Neutrophil (primary cell): ENCODE data around the gene MAP2.

Experiments used
- H3K27ac ChIP-seq: fragments of 200-600 bp; sonication (generic); 2 replicates; pipeline ENCODE4 v1.5.1; 2016; ENCODE audit warnings: mild to moderate bottlenecking, moderate library complexity
- H3K27me3 ChIP-seq: fragments of 200-600 bp; sonication (generic); 2 replicates; pipeline ENCODE4 v1.6.0; 2016; ENCODE audit warnings: mild to moderate bottlenecking
- H3K36me3 ChIP-seq: fragments of 200-600 bp; sonication (generic); 2 replicates; pipeline ENCODE4 v1.5.1; 2017
- H3K4me1 ChIP-seq, 2 experiments: fragments of 200-600 bp in 1 of 2; sonication (generic) in 1 of 2; 1 replicate in 1 of 2; 2 replicates in 1 of 2; pipeline versions ENCODE4 v1.5.1 to v1.6.1; 2013 to 2016; ENCODE audit warnings: low read depth in 1 of 2, low read length in 1 of 2, mild to moderate bottlenecking in 1 of 2, moderate library complexity in 1 of 2; ENCODE audit not compliant: control insufficient read depth in 1 of 2, insufficient read depth in 1 of 2
- H3K4me3 ChIP-seq, 2 experiments: fragments of 200-600 bp in 1 of 2; sonication (generic) in 1 of 2; 1 replicate in 1 of 2; 2 replicates in 1 of 2; pipeline ENCODE4 v1.5.1; 2013 to 2016; ENCODE audit warnings: low read depth in 1 of 2, low read length in 1 of 2, mild to moderate bottlenecking in 1 of 2, moderate library complexity in 1 of 2
- H3K9me3 ChIP-seq: fragments of 200-600 bp; sonication (generic); 2 replicates; pipeline ENCODE4 v1.5.1; 2016
- TF ChIP-seq, protein P1 (sequence below): fragments of 200-600 bp; sonication (generic); IDR thresholded peaks from 2 replicates; pipeline ENCODE4 v1.5.1; 2016; ENCODE audit warnings: antibody characterized with exemption

The MAP2 gene

DNA sequence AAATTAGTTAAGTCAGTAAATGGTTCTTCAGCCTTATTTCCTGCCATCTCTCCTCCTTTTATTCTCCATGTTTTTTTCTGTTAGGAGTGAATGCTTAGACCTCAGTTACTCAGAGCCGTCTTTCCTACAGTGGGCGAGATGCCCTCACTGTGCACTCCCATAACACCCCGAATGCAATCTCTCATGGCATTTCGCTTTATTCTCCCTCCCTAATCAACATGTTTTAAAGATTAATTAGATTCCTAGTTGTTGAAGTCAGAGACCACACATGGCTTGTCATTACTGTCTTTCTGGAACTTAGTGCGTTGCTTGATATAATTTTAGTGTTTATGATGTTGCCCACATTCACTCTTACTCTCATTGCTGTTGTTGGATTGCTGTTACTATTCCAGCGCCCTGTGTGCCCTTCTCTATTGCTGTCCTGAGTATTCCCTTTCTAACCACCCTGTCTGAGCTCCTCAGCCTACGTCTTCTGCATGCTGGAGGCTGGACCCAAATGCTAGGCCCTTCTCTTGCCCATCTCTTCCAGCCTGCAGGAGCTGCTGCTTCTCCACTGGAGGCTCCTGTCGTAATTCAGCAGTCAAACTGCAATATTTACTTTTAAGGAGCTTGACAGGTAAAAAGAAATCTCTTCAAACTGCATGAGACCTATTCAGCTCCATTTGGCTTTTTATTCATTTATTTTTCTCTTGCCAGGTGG is 99.3 kb downstream of the MAP2 start:
- no peak overlapping the region for H3K27ac ChIP-seq
- H3K36me3 ChIP-seq, result no peaks in the 10 kb centered on the region
- TF ChIP-seq, protein P1, sequence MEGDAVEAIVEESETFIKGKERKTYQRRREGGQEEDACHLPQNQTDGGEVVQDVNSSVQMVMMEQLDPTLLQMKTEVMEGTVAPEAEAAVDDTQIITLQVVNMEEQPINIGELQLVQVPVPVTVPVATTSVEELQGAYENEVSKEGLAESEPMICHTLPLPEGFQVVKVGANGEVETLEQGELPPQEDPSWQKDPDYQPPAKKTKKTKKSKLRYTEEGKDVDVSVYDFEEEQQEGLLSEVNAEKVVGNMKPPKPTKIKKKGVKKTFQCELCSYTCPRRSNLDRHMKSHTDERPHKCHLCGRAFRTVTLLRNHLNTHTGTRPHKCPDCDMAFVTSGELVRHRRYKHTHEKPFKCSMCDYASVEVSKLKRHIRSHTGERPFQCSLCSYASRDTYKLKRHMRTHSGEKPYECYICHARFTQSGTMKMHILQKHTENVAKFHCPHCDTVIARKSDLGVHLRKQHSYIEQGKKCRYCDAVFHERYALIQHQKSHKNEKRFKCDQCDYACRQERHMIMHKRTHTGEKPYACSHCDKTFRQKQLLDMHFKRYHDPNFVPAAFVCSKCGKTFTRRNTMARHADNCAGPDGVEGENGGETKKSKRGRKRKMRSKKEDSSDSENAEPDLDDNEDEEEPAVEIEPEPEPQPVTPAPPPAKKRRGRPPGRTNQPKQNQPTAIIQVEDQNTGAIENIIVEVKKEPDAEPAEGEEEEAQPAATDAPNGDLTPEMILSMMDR, result no peak
- no peaks in the 10 kb centered on the region for H3K9me3 ChIP-seq
- no peak overlapping the region for H3K4me3 ChIP-seq
- H3K4me1 ChIP-seq, result no peaks in the 10 kb centered on the region
- H3K27me3 ChIP-seq, result no peaks in the 10 kb centered on the region

DNA sequence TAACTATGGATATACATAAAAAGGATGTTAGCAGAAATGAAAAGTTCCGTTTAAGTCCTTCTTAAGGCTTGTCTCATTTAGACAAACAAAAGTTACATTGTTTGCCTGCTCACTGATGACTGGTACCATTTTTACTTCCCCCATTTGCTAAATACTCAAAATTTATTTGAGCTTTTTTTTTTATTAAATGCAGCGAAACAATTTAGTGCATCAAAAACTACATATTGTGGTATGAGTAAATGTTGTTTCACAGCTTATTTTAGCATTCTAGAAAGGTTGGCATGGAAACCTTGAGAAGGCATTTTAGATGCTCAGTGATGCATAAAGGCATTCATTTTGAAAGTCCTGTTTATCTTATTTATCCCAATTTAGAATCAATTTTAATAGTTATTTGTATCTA is 100.0 kb downstream of the MAP2 start:
- Histone ChIP-seq H3K4me1 (no peaks in the 10 kb centered on the region), H3K9me3 (no peaks in the 10 kb centered on the region), H3K36me3 (no peaks in the 10 kb centered on the region), H3K4me3 (no peak overlapping the region), H3K27me3 (no peaks in the 10 kb centered on the region), H3K27ac (no peak overlapping the region)
- TF ChIP-seq, protein P1, result no peak

DNA sequence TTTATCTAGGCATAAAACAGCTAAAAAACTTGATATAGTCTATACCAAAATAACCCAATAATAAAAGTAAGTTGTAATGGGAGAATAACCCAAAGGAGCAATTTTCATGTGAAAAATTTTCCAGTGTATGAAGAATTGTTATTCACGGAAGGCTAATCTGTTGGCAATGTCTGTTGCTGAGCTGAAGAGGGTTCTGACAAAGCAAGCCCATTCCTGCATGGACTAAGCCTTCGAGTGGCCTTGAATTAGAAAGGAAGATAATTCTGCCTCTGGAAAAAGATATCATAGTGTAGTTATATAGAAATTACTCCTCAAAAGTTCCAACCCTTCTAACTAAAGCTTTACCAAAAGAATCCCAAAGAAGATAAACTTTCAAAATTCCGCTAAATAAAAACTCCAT is 101.5 kb downstream of the MAP2 start:
- H3K4me3 ChIP-seq, result no peak overlapping the region
- TF ChIP-seq, protein P1, result no peak

DNA sequence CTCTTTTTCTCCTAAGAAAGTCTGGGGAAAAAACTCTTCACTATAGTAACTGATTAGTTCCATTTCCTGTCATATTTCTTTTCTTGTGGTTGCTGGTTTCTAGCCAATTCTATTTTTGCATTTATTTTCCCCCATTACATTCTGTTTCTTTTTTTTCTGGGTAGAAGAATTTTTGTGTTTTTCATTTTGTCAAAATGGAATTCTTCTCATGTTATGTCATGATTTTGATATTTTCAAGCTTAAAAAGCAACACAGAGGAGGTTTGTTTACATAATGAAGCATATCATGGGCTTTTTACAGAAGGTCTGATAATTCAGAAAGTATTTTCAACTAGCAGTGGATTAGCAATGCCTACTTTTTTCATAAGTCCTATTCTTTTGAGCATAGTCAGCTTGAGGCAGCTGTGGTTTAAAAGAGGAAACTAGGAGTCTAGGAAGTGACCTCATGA is 102.0 kb downstream of the MAP2 start:
- H3K27ac ChIP-seq, result no peak overlapping the region
- H3K9me3 ChIP-seq, result no peaks in the 10 kb centered on the region
- TF ChIP-seq, protein P1, result no peak
- no peaks in the 10 kb centered on the region for H3K4me1 ChIP-seq
- H3K27me3 ChIP-seq, result no peaks in the 10 kb centered on the region
- H3K36me3 ChIP-seq, result no peaks in the 10 kb centered on the region
- no peak overlapping the region for H3K4me3 ChIP-seq

More for the DNA sequence above, 101.5 kb downstream of the MAP2 start:
- Histone ChIP-seq H3K27ac (no peak overlapping the region), H3K36me3 (no peaks in the 10 kb centered on the region), H3K27me3 (no peaks in the 10 kb centered on the region), H3K4me1 (no peaks in the 10 kb centered on the region), H3K9me3 (no peaks in the 10 kb centered on the region)

DNA sequence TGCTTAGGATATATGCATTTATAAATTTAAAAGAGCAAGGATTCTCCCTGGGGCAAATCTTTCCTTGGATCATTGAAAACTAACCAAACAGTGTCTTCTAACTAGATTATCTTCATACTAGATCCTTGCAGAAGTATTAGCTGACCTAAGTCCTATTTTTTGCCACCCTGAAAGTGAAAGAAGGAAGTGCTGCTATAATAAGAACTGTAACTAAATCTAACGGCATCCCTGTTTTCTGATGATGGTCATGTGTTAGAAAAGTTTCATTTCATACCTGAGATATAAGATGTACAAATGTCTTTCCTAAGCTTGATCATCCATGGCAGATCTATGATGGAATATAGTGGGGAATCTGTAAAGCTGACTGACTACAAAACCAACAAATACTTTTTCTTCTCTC is 102.7 kb downstream of the MAP2 start:
- TF ChIP-seq, protein P1, result no peak
- Histone ChIP-seq H3K9me3 (no peaks in the 10 kb centered on the region), H3K27ac (no peak overlapping the region), H3K27me3 (no peaks in the 10 kb centered on the region), H3K4me3 (no peak overlapping the region), H3K4me1 (no peaks in the 10 kb centered on the region), H3K36me3 (no peaks in the 10 kb centered on the region)
